Neutrophil (primary cell): Measurements from ENCODE around the gene POFUT2.
"Not testable (repeated sequence)": the region's sequence is repeated elsewhere in the genome, so short reads cannot be mapped to it uniquely, and the experiment has no call there.

Experiments
- H3K27ac ChIP-seq: fragments of 200-600 bp; sonication (generic); 2 replicates; pipeline ENCODE4 v1.5.1; 2016; ENCODE audit warnings: mild to moderate bottlenecking, moderate library complexity
- H3K27me3 ChIP-seq: fragments of 200-600 bp; sonication (generic); 2 replicates; pipeline ENCODE4 v1.6.0; 2016; ENCODE audit warnings: mild to moderate bottlenecking
- H3K36me3 ChIP-seq: fragments of 200-600 bp; sonication (generic); 2 replicates; pipeline ENCODE4 v1.5.1; 2017
- H3K4me1 ChIP-seq, 2 experiments: fragments of 200-600 bp in 1 of 2; sonication (generic) in 1 of 2; 1 replicate in 1 of 2; 2 replicates in 1 of 2; pipeline versions ENCODE4 v1.5.1 to v1.6.1; 2013 to 2016; ENCODE audit warnings: low read depth in 1 of 2, low read length in 1 of 2, mild to moderate bottlenecking in 1 of 2, moderate library complexity in 1 of 2; ENCODE audit not compliant: control insufficient read depth in 1 of 2, insufficient read depth in 1 of 2
- H3K4me3 ChIP-seq, 2 experiments: fragments of 200-600 bp in 1 of 2; sonication (generic) in 1 of 2; 1 replicate in 1 of 2; 2 replicates in 1 of 2; pipeline ENCODE4 v1.5.1; 2013 to 2016; ENCODE audit warnings: low read depth in 1 of 2, low read length in 1 of 2, mild to moderate bottlenecking in 1 of 2, moderate library complexity in 1 of 2
- H3K9me3 ChIP-seq: fragments of 200-600 bp; sonication (generic); 2 replicates; pipeline ENCODE4 v1.5.1; 2016
- TF ChIP-seq, protein P1 (sequence below): fragments of 200-600 bp; sonication (generic); IDR thresholded peaks from 2 replicates; pipeline ENCODE4 v1.5.1; 2016; ENCODE audit warnings: antibody characterized with exemption

Gene POFUT2

DNA sequence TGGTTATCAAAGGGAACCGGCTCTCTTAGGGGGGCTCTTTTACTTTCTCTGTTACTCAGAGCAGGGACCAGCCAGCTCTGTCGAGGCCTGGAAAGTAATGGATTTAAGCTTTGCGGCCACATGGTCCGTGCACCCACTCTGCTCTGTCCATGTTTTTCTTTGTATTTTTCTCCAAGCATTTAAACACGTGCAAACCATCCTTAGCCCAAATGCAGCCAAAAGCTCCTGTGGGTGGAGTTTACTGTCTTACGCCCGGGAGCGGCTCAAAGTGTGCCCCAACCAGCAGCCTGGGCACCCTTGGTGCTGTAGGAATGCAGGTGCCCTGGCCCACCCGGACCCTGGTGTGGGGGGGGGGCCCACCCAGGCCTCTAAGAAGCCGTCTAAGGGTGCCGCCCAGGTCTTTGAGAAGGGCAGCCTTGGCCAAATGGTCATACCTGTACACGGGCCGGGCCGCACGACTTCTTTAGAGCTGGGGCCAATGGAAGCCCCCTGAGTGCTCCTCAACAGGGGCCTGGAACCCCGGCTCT lies 29.2 kb upstream of the POFUT2 start:
- Histone ChIP-seq H3K27ac (no peak overlapping the region), H3K9me3 (no peaks in the 10 kb centered on the region), H3K36me3 (no peaks in the 10 kb centered on the region), H3K4me3 (no peak overlapping the region), H3K4me1 (no peaks in the 10 kb centered on the region), H3K27me3 (peaks cover 17% of the 10 kb centered on the region)
- TF ChIP-seq, protein P1, sequence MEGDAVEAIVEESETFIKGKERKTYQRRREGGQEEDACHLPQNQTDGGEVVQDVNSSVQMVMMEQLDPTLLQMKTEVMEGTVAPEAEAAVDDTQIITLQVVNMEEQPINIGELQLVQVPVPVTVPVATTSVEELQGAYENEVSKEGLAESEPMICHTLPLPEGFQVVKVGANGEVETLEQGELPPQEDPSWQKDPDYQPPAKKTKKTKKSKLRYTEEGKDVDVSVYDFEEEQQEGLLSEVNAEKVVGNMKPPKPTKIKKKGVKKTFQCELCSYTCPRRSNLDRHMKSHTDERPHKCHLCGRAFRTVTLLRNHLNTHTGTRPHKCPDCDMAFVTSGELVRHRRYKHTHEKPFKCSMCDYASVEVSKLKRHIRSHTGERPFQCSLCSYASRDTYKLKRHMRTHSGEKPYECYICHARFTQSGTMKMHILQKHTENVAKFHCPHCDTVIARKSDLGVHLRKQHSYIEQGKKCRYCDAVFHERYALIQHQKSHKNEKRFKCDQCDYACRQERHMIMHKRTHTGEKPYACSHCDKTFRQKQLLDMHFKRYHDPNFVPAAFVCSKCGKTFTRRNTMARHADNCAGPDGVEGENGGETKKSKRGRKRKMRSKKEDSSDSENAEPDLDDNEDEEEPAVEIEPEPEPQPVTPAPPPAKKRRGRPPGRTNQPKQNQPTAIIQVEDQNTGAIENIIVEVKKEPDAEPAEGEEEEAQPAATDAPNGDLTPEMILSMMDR, result no peak

DNA sequence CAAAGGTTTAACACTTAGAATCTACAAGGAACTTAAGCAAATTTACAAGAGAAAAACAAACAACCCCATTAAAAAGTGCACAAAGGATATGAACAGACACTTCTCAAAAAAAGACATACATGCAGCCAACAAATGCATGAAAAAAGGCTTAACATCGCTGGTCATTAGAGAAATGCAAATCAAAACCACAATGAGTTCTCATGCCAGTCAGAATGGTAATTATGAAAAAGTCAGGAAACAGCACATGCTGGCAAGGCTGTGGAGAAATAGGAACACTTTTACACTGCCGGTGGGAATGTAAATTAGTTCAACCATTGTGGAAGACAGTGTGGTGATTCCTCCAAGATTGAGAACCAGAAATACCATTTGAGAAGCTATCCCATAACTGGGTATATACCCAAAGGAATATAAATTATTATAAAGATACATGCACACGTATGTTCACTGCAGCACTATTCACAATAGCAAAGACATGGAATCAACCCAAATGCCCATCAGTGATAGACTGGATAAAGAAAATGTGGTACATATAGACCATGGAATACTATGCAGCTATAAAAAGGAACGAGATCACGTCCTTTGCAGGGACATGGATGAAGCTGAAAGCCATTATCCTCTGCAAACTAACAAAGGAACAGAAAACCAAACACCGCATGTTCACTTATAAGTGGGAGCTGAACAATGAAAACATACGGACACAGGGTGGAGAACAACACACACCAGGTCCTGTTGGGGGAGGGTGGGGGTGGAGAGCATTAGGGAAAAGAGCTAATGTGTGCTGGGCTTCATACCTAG lies 28.2 kb upstream of the POFUT2 start:
- not testable (repeated sequence) for H3K27ac ChIP-seq, H3K4me1 ChIP-seq, H3K36me3 ChIP-seq, H3K9me3 ChIP-seq, H3K4me3 ChIP-seq
- H3K27me3 ChIP-seq, result peaks cover 11% of the 10 kb centered on the region

DNA sequence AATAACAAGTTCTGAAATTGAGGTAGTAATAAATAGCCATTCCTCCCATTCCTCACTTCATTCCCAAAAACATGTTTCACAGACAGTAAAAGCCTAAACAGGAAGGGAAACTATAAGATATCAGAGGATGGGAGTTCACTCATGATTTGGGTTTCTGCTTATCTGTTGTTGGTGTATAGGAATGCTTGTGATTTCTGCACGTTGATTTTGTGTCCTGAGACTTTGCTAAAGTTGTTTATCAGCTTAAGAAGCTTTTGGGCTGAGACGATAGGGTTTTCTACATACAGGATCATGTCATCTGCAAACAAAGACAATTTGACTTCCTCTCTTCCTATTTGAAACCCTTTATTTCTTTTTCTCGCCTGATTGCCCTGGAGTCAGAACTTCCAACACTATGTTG lies 26.0 kb upstream of the POFUT2 start:
- Histone ChIP-seq H3K4me1 (peaks cover 2 to 7% of the 10 kb centered on the region in 2 experiments), H3K27me3 (peaks cover 5% of the 10 kb centered on the region), H3K36me3 (no peaks in the 10 kb centered on the region), H3K4me3 (no peak overlapping the region), H3K27ac (no peak overlapping the region), H3K9me3 (no peaks in the 10 kb centered on the region)
- TF ChIP-seq, protein P1, result no peak

DNA sequence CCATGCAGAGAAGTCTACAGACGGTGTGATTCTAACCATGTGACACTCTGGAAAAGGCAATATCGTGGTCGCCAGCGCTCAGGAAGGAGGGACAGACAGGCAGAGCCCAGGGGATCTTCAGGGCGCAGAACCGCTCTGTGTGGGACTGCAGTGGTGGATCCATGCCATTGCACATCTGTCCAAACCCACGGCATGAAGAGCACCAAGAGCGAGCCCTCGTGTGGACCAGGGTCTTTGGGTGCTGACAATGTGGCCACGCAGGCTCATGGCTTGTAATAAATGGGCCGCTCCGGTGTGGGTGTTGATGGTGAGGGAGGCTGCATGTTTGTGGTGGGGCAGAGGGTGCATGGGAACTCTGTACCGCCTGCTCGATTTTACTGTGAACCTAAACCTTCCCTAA lies 25.3 kb upstream of the POFUT2 start:
- TF ChIP-seq, protein P1, result no peak
- peaks cover 4 to 14% of the 10 kb centered on the region in 2 experiments for H3K4me1 ChIP-seq
- H3K4me3 ChIP-seq, result no peak overlapping the region
- peaks cover 11% of the 10 kb centered on the region for H3K27me3 ChIP-seq
- no peaks in the 10 kb centered on the region for H3K9me3 ChIP-seq
- H3K36me3 ChIP-seq, result no peaks in the 10 kb centered on the region
- no peak overlapping the region for H3K27ac ChIP-seq

DNA sequence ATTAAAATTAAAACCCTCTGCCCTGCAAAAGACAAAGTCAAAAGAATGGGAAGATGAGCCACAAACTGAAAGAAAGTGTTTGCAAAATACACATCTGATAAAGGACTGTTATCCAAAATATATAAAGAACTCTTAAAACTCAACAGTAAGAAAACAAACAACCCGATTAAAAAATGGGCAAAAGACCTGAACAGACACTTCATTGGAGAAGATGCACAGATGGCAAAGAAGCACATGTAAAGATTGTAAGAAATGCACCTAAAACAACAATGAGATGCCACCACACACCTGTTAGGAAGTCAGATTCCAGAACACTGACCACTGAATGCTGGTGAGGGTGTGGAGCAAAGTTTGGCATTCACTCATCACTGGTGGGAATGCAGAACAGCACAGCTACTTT lies 24.6 kb upstream of the POFUT2 start:
- H3K27me3 ChIP-seq, result peaks cover 17% of the 10 kb centered on the region
- peaks cover 4 to 14% of the 10 kb centered on the region in 2 experiments for H3K4me1 ChIP-seq
- no peak overlapping the region for H3K27ac ChIP-seq
- no peak overlapping the region for H3K4me3 ChIP-seq
- no peaks in the 10 kb centered on the region for H3K9me3 ChIP-seq
- H3K36me3 ChIP-seq, result no peaks in the 10 kb centered on the region
- TF ChIP-seq, protein P1, result no peak

DNA sequence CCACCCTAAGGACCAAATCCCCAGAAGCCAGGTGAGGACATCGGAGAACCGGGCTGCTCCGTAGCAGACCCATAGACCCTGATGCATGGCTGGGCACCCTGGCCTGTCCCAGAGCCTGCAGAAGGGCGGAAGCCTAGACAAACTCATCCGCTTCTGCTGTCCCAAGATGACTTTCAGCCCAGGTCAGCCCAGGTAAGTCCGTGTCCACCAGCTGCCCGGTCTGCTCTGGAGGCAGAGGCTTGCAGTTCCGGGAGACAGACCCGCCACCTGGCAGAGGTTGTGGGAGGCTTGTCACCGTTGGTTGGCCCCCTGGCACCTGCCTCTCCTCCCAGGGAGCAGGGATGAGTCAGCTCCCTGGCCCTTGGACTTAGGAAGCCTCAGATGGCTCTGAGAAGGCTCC lies 22.8 kb upstream of the POFUT2 start:
- no peak overlapping the region for H3K4me3 ChIP-seq
- no peaks in the 10 kb centered on the region for H3K9me3 ChIP-seq
- H3K27me3 ChIP-seq, result peaks cover 22% of the 10 kb centered on the region
- TF ChIP-seq, protein P1, result no peak
- no peak overlapping the region for H3K27ac ChIP-seq
- H3K36me3 ChIP-seq, result no peaks in the 10 kb centered on the region
- peaks cover 4 to 14% of the 10 kb centered on the region in 2 experiments for H3K4me1 ChIP-seq
